ENCODE measurements around the gene NAPB. TPM values are rescaled to one million over a fixed set of nuclear protein-coding genes. Genes with fewer than 3 reads are reported as not detected.
"Not testable (repeated sequence)": the region's sequence is repeated elsewhere in the genome, so short reads cannot be mapped to it uniquely, and the experiment has no call there.

NAPB gene
- total RNA-seq, result 1 to 10 TPM; 7.3 to 7.6 TPM

DNA sequence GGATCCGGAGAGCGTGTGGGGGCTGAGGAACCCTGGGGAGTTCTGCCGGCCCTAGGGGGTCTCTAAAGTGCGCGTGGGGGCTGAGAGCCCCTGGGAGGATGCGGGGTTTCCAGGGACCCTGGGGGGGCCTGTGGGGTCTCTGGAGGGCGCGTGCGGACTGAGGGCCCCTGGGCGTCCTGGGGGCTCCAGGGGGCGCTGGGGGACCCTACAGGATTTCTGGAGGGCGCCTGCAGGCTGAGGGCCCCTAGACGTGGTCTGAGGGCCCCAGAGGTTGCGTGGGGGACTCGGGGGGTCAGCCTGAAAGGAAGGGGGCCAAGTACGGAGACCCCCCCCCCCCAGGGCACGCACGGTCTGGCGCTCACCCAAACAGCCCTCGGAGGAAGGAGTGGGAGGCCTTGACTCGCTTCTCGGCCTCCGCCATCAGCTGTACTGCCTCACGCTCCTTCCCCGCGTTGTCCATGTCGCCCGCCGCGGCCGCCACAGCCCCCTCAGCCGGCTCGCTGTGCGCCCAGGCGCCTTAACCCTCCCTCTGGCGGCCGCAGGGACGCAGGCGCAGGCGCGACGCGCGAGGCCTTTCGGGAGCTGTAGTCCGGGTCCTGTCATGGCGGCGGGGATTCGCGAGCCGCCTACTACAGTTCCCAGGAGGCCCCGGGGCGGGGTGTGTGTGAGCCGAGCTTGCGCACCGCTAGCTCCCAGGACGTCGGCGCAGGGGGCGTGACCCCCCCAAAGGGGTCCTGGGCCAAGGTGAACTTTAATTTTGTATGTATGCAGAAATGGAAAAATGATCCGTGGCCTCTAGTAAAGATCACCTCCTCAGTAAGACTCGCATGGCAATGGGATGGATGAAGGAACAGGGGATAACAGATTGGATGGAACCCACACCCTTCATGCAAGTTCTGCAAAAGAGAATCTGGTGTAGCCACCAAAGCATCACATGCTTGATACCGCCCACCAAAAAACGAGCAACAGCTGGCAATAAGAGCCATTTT lies at the start of gene NAPB:
Gene NAPB (minus strand): TSS at position 546 of the 989 bp plus-strand sequence. CDS start 86 bp downstream, at position 460.
- peaks cover 7% of the 10 kb centered on the region for H3K27me3 Mint-ChIP-seq
- peaks cover 26% of the 10 kb centered on the region for H3K4me1 Mint-ChIP-seq (ENCODE audit: low read depth)
- H3K27ac Mint-ChIP-seq, result peak within 1 kb of the TSS; percentile 73
- H3K4me3 Mint-ChIP-seq, result peak within 1 kb of the TSS; percentile 80
- intact Hi-C loops (cut with micrococcal nuclease), result loop anchor here (1.0 to 10.0 kb wide), 7 partner anchors 21 to 276 kb away; partner anchors contain the start of genes CST8, GZF1 and NXT1
- CTCF ChIA-PET, result interaction anchor here (0.6 to 3.1 kb wide), 18 partner anchors 12 to 729 kb away, joined by 3 to 32 read pairs (median 3); partner anchors contain the start of genes GZF1 and NXT1
- POLR2A ChIA-PET, result interaction anchor here (1.1 to 2.8 kb wide), 4 partner anchors 21 to 71 kb away, joined by 4 to 28 read pairs (median 6); partner anchors contain the start of gene NXT1
- H3K9me3 Mint-ChIP-seq, result no peaks in the 10 kb centered on the region
- no peaks in the 10 kb centered on the region for H3K36me3 Mint-ChIP-seq
- DNase-seq, result peak; percentile 95

DNA sequence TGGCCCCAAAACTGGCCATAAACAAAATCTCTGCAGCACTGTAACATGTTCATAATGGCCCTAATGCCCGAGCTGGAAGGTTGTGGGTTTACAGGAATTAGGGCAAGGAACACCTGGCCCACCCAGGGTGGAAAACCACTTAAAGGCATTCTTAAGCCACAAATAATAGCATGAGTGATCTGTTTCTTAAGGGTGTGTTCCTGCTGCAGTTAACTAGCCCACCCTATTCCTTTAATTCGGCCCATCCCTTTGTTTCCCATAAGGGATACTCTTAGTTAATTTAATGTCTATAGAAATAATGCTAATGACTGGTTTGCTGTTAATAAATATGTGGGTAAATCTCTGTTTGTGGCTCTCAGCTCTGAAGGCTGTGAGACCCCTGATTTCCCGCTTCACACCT lies 45.7 kb upstream of the NAPB start:
- H3K4me1 Mint-ChIP-seq (ENCODE audit: low read depth); H3K36me3 Mint-ChIP-seq; H3K4me3 Mint-ChIP-seq; intact Hi-C loops (cut with micrococcal nuclease); DNase-seq; H3K27ac Mint-ChIP-seq; POLR2A ChIA-PET: not testable (repeated sequence)
- CTCF ChIA-PET, result interaction anchor here (1.3 kb wide), 1 partner anchor 26 kb away, joined by 3 read pairs; no protein-coding TSS in a partner anchor
- Mint-ChIP-seq H3K27me3 (peaks cover 42% of the 10 kb centered on the region), H3K9me3 (peaks cover 27% of the 10 kb centered on the region)

DNA sequence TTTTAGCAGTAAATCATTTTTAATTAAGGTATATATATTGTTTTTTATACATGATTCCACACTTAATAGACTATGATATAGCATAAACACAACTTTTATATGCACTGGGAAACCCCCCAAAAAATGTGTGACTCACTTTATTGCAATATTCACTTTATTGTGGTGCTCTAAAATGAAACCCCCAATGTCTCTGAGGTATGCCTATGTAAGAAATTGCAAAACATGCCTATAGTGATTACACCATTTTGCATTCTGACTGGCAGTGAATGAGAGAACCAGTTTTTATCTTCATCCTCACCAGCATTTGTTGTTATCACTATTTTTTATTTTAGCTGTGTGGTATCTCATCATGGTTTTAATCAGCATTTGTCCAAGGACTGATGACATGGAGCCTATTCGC lies 39.9 kb upstream of the NAPB start:
- Mint-ChIP-seq H3K4me1 (ENCODE audit: low read depth) (peaks cover 5% of the 10 kb centered on the region), H3K27me3 (peaks cover 22% of the 10 kb centered on the region), H3K36me3 (no peaks in the 10 kb centered on the region), H3K9me3 (peaks cover 3% of the 10 kb centered on the region), H3K27ac (no peak overlapping the region), H3K4me3 (no peak overlapping the region)
- DNase-seq, result no peak
- ChIA-PET CTCF (no interaction called here), POLR2A (no interaction called here)
- intact Hi-C loops (cut with micrococcal nuclease), result no loop called here

DNA sequence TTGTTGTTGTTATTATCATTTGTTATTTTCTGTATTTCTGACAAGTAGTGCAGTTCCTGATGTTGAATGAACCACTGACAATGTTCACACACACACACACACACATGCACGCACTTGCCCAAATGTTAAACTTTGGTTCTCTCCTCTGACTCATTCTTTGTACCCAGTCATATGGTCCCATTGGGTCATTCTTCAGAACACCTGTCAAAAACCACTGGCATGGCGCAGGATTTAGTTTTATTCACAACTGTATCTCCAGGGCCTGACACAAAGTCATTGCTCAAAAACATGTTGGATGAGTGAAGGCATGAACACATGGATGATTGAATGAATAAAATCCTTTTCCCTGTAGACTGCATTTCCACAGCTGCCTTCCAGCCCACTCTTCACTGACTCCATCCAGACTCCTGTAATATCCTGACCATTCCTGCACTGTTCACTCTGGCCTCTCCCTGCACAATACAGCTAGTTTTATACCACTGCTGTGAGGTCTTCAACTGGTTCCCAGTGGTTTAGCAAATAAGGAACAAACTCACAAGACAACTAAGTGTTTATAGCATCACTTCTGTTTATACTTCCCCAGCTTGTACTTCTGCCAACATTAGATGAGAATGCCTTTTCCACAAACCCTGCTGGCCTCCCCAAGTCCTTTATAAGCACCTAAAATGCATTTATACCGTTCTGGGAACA lies 38.3 kb upstream of the NAPB start:
- H3K27ac Mint-ChIP-seq, result no peak overlapping the region
- CTCF ChIA-PET, result interaction anchor here (3.2 kb wide), 1 partner anchor 17 kb away, joined by 16 read pairs; no protein-coding TSS in a partner anchor
- peaks cover 2% of the 10 kb centered on the region for H3K9me3 Mint-ChIP-seq
- no peaks in the 10 kb centered on the region for H3K36me3 Mint-ChIP-seq
- peaks cover 9% of the 10 kb centered on the region for H3K4me1 Mint-ChIP-seq (ENCODE audit: low read depth)
- H3K27me3 Mint-ChIP-seq, result peaks cover 13% of the 10 kb centered on the region
- DNase-seq, result no peak
- intact Hi-C loops (cut with micrococcal nuclease), result no loop called here
- POLR2A ChIA-PET, result no interaction called here
- H3K4me3 Mint-ChIP-seq, result no peak overlapping the region

DNA sequence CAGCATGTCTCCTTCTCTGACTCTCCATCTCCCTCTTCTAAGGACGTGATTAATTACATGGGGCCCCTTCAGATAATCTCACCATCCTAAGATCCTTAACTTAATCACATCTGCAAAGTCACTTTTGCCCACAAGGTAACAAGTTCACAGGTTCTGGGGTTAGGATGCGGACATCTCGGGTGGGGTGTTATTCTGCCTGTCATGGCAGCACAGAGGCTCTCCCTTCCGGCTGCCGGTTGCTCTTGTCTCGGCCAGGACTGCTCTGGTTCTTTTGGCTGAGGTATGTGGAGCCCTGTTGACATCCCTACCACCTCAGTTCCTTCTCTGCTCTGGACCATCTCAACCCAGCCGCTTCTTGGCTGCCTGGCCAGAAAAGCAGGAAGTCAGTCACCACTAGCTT lies 35.6 kb upstream of the NAPB start:
- Mint-ChIP-seq H3K27me3 (peaks cover 7% of the 10 kb centered on the region), H3K36me3 (no peaks in the 10 kb centered on the region), H3K4me1 (ENCODE audit: low read depth) (peaks cover 9% of the 10 kb centered on the region), H3K4me3 (no peak overlapping the region), H3K9me3 (peaks cover 2% of the 10 kb centered on the region), H3K27ac (no peak overlapping the region)
- intact Hi-C loops (cut with micrococcal nuclease), result no loop called here
- DNase-seq, result no peak
- ChIA-PET CTCF (interaction anchor here (3.2 kb wide), 1 partner anchor 14 kb away, joined by 16 read pairs; no protein-coding TSS in a partner anchor), POLR2A (no interaction called here)

DNA sequence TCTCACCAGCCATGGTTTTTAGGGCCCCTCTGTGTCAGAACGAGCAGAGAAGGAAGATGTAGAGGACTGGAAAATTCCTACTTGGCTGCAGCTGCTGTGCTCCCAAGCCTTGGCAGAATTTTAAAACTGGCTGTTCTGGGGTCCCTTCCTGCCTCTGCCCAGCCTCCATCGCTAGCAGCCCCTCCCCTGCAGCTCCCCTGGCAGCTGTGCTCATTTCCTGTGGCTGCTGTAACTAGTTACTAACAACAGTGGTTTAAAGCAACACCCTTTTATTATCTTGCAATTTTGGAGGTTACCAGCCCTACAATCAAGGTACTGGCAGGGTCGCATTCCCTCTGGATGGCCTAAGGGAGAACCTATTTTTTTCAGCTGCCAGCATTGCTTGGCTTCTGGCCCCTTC lies 35.1 kb upstream of the NAPB start:
- CTCF ChIA-PET, result interaction anchor here (3.2 kb wide), 1 partner anchor 14 kb away, joined by 16 read pairs; no protein-coding TSS in a partner anchor
- Mint-ChIP-seq H3K9me3 (peaks cover 2% of the 10 kb centered on the region), H3K27ac (no peak overlapping the region), H3K27me3 (peaks cover 7% of the 10 kb centered on the region), H3K4me1 (ENCODE audit: low read depth) (peaks cover 9% of the 10 kb centered on the region), H3K4me3 (no peak overlapping the region), H3K36me3 (no peaks in the 10 kb centered on the region)
- no peak for DNase-seq
- intact Hi-C loops (cut with micrococcal nuclease), result no loop called here
- POLR2A ChIA-PET, result no interaction called here

DNA sequence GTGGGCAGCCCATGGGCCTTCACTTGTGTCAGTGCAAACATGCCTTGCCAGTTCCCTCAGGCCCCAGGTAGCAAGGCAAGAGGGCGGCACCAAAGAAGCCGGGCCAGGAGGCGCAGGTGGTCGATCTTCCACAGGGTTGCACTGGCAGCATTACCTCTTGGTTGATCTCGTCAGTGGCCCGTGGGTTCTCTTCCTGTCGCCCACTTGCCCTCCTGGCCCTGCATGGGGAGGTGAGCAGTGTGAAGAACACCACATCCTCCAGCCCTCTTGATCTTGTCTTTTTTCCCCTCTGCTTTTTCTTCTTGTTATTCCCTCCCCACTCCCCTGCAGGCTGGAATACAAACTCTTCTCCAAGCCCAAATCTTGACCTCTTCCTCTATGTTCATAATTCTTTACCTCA lies 34.4 kb upstream of the NAPB start:
- intact Hi-C loops (cut with micrococcal nuclease), result no loop called here
- POLR2A ChIA-PET, result no interaction called here
- peaks cover 8% of the 10 kb centered on the region for H3K27me3 Mint-ChIP-seq

DNA sequence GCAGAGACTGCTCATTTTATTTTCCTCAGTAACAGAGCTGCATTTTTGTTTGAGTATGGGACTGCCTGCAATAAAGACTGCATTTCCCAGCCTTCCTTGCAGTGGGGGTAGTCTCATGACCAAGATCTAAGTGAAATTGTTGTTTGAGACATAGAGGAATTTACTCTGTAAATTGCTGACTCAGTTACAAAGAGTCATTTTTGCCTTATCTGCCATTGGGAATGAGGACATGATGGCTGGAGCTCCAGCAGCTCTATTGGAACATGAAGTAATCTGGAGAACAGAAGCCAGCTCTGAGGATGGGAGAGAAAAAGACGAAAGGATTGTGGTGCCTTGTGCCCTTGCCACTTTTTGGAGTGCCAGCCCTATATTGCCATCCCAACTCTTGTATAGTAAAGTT lies 33.5 kb upstream of the NAPB start:
- H3K36me3 Mint-ChIP-seq, result no peaks in the 10 kb centered on the region
- intact Hi-C loops (cut with micrococcal nuclease), result no loop called here
- H3K4me1 Mint-ChIP-seq (ENCODE audit: low read depth), result peaks cover 9% of the 10 kb centered on the region
- ChIA-PET POLR2A (no interaction called here), CTCF (no interaction called here)
- no peak for DNase-seq
- H3K4me3 Mint-ChIP-seq, result no peak overlapping the region
- H3K27me3 Mint-ChIP-seq, result peaks cover 8% of the 10 kb centered on the region
- peaks cover 2% of the 10 kb centered on the region for H3K9me3 Mint-ChIP-seq
- H3K27ac Mint-ChIP-seq, result no peak overlapping the region

More for the DNA sequence above, 34.4 kb upstream of the NAPB start:
- peaks cover 9% of the 10 kb centered on the region for H3K4me1 Mint-ChIP-seq (ENCODE audit: low read depth)
- no peaks in the 10 kb centered on the region for H3K36me3 Mint-ChIP-seq
- H3K9me3 Mint-ChIP-seq, result peaks cover 2% of the 10 kb centered on the region
- no peak for DNase-seq
- no peak overlapping the region for H3K4me3 Mint-ChIP-seq
- CTCF ChIA-PET, result no interaction called here
- no peak overlapping the region for H3K27ac Mint-ChIP-seq

DNA sequence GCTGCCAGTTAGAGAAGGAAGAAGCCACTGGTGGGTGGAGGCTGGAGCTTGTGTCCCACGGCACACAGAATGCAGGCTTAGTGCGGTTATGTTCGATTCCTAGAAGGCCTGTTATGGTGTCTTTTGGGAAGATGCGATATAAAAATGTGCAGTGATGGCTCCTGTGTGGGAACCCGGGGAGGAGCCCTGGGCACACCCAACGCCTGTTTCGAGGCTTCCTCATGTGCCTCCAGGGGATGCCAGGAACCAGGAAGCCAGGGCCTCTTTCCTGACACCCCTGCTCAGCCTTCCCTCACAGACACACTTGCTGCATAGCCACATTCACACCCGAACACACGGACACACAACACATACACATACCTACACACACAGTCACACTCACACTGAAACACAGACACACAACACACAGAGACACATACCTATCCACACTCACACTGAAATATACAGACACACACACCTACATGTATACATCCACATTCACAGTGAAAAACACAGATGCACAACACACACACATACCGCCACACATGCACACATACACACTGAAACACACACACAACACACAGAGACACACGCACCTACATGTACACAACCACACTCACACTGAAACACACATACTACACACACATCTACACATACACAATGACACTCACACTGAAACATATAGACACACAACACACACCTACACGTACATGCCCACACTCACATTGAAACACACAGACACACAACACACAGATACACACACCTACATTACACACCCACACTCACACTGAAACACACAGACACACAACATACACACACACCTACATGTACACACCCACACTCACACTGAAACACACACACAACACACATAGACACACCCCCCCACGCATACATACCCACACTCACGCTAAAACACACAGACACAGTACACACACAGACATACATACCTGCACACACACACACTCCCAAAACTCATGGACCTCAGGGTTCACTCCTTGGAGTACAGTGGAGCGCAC lies 32.6 kb upstream of the NAPB start:
- no peaks in the 10 kb centered on the region for H3K36me3 Mint-ChIP-seq
- peaks cover 8% of the 10 kb centered on the region for H3K27me3 Mint-ChIP-seq
- CTCF ChIA-PET, result no interaction called here
- intact Hi-C loops (cut with micrococcal nuclease), result no loop called here
- peaks cover 9% of the 10 kb centered on the region for H3K4me1 Mint-ChIP-seq (ENCODE audit: low read depth)
- POLR2A ChIA-PET, result no interaction called here
- no peak for DNase-seq
- peaks cover 2% of the 10 kb centered on the region for H3K9me3 Mint-ChIP-seq
- H3K27ac Mint-ChIP-seq, result no peak overlapping the region
- no peak overlapping the region for H3K4me3 Mint-ChIP-seq

DNA sequence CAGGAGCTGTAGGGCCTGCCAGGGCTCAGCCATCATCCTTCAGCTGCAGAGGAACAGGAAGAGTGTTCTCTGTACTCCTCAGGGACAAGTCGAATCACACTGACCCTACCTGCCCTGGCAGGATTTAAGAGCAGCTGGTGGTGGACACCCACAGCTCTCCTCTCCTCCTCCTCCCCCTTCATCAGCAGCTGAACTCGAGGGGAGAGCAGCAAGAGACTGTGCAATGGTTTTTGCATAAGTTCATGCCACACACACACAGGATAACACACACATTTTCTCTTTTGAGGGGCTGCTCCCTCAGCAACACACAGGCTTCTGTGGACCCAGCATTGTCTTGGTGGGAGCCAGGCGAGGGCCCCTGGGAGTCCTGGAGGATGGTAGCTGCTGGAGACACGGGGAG lies 31.5 kb upstream of the NAPB start, which contains the start of gene CST11:
Gene CST11 (minus strand): TSS at position 101 of the 400 bp plus-strand sequence. CDS start 65 bp downstream, at position 36.
- Mint-ChIP-seq H3K9me3 (peaks cover 2% of the 10 kb centered on the region), H3K4me1 (ENCODE audit: low read depth) (peaks cover 9% of the 10 kb centered on the region), H3K27me3 (peaks cover 7% of the 10 kb centered on the region), H3K27ac (no peak within 1 kb of the TSS), H3K4me3 (no peak within 1 kb of the TSS), H3K36me3 (no peaks in the 10 kb centered on the region)
- ChIA-PET CTCF (interaction anchor here (2.1 kb wide), 1 partner anchor 10 kb away, joined by 13 read pairs; no protein-coding TSS in a partner anchor), POLR2A (no interaction called here)
- intact Hi-C loops (cut with micrococcal nuclease), result no loop called here
- no peak for DNase-seq

DNA sequence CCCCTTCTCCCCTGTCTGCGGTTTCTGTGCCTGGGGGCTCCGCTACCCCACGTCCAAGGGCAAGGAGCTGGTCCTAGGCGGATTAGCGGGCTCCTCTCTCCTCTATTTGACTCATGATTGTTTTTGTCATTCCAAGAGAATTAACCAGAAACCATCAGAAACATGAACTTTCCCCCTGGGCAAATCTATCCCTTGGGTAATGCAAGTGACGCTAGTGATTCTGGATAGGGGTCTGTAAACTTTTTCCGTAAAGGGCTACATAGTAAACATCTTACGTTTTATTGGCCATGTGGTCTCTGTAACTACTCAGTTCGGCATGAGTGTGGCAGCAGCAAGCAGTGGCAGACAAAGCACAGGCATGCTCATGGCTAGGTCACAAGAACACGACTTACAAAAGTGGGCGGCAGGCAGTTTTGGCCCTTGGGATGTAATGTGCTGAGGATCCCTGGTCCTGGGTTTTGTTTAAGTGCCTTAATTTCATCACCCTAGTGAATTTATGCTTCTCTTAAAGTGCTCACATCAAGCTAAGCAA lies 30.7 kb upstream of the NAPB start:
- H3K36me3 Mint-ChIP-seq, result no peaks in the 10 kb centered on the region
- CTCF ChIA-PET, result interaction anchor here (1.1 to 2.1 kb wide), 2 partner anchors 9 to 102 kb away, joined by 3 to 13 read pairs; no protein-coding TSS in a partner anchor
- intact Hi-C loops (cut with micrococcal nuclease), result no loop called here
- peaks cover 2% of the 10 kb centered on the region for H3K9me3 Mint-ChIP-seq
- H3K4me3 Mint-ChIP-seq, result no peak overlapping the region
- DNase-seq, result no peak
- H3K4me1 Mint-ChIP-seq (ENCODE audit: low read depth), result peaks cover 9% of the 10 kb centered on the region
- peaks cover 5% of the 10 kb centered on the region for H3K27me3 Mint-ChIP-seq
- H3K27ac Mint-ChIP-seq, result no peak overlapping the region
- POLR2A ChIA-PET, result no interaction called here
